ENCODE data around the gene SHISA6. TPM values are rescaled to one million over a fixed set of nuclear protein-coding genes. Genes with fewer than 3 reads are reported as not detected.

SHISA6 gene
- total RNA-seq, 4 donors from 2014 or later: 0.14 to 4.2 (median 0.32) TPM; not detected in 1

- Histone ChIP-seq H3K9me3 (no peaks in the 10 kb centered on the region), H3K27me3 (no peaks in the 10 kb centered on the region), H3K27ac (no peak overlapping the region), H3K4me1 (no peaks in the 10 kb centered on the region), H3K36me3 (no peaks in the 10 kb centered on the region), H3K4me3 (no peak overlapping the region)
- intact Hi-C loops (cut with DNase I; ENCODE audit: low total_unique reads): no loop called here
- in situ Hi-C loops (cut with MboI; ENCODE audit: low pct_ligation_motif_present in 1 of 4, low pct_unique_long_range_greater_than_20kb in 1 of 4, low sequenced_read_pairs in 3 of 4): no loop called here
- no peak for TF ChIP-seq POLR2A (IDR thresholded peaks at IDR 0.05)
- TF ChIP-seq CTCF (IDR thresholded peaks at IDR 0.05): no peak
- no peak for TF ChIP-seq EP300 (IDR thresholded peaks at IDR 0.05; ENCODE audit: low read depth)
- no peak for TF ChIP-seq POLR2AphosphoS5 (IDR thresholded peaks at IDR 0.05)
- DNase-seq: no peak
- WGBS, 2 donors (ENCODE audit: low coverage in 1 of 2): 42 to 46% methylated on average over 6 to 15 of the region's 15 CpGs
Measured at GRCh38 chr17:11278186-11278991, 37.4 kb downstream of the SHISA6 start.

- no peak overlapping the region for H3K27ac ChIP-seq
- in situ Hi-C loops (cut with MboI; ENCODE audit: low pct_ligation_motif_present in 1 of 4, low pct_unique_long_range_greater_than_20kb in 1 of 4, low sequenced_read_pairs in 3 of 4): no loop called here
Measured at GRCh38 chr17:11278992-11279270, 37.9 kb downstream of the SHISA6 start.

DNA sequence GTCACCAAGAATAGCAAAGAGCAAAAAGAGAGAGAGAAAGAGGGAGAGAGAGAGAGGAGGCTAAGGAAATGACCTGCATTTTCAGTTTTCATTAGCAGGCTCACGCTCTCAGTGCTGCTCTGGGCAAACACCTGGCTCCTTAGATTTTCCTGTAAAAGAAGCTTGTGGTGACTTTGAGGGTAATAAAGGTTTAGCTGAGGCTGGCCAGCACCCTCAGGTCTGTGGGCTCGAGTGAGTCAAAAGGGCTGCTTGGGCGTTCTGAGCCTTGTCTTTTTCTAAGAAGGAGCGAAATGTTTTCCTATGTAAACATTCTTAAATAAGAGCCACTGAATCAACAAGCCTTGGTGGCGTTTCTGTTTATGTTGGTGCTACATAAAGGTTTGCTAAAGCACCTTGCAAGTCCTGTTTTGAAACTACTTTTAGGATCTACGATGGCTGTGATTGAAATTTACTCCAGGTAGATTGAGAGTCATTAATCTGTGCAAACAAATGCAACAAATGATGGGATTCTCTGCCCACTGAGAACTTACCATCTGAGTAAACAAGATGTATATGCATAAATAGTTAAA is 38.8 kb downstream of the SHISA6 start:
- Histone ChIP-seq H3K9me3 (no peaks in the 10 kb centered on the region), H3K4me1 (no peaks in the 10 kb centered on the region), H3K4me3 (no peak overlapping the region), H3K36me3 (no peaks in the 10 kb centered on the region), H3K27me3 (no peaks in the 10 kb centered on the region), H3K27ac (no peak overlapping the region)
- WGBS, 2 donors (ENCODE audit: low coverage in 1 of 2): 46 to 54% methylated on average over 6 of the region's 6 CpGs
- in situ Hi-C loops (cut with MboI; ENCODE audit: low pct_ligation_motif_present in 1 of 4, low pct_unique_long_range_greater_than_20kb in 1 of 4, low sequenced_read_pairs in 3 of 4) (no loop called here), intact Hi-C loops (cut with DNase I; ENCODE audit: low total_unique reads) (no loop called here)
- TF ChIP-seq EP300 (IDR thresholded peaks at IDR 0.05; ENCODE audit: low read depth) (no peak), POLR2AphosphoS5 (IDR thresholded peaks at IDR 0.05) (no peak), CTCF (IDR thresholded peaks at IDR 0.05) (no peak)
- no peak for DNase-seq

More at GRCh38 chr17:11278992-11279270, 37.9 kb downstream of the SHISA6 start:
- Histone ChIP-seq H3K4me3 (no peak overlapping the region), H3K9me3 (no peaks in the 10 kb centered on the region), H3K4me1 (no peaks in the 10 kb centered on the region), H3K36me3 (no peaks in the 10 kb centered on the region), H3K27me3 (no peaks in the 10 kb centered on the region)
- intact Hi-C loops (cut with DNase I; ENCODE audit: low total_unique reads): no loop called here
- WGBS, 2 donors (ENCODE audit: low coverage in 1 of 2): 47% methylated on average over 3 of the region's 3 CpGs; no CpG with 5 or more reads in 1 of the 2 donors
- no peak for DNase-seq
- TF ChIP-seq CTCF (IDR thresholded peaks at IDR 0.05) (no peak), POLR2A (IDR thresholded peaks at IDR 0.05) (no peak), POLR2AphosphoS5 (IDR thresholded peaks at IDR 0.05) (no peak), EP300 (IDR thresholded peaks at IDR 0.05; ENCODE audit: low read depth) (no peak)

DNA sequence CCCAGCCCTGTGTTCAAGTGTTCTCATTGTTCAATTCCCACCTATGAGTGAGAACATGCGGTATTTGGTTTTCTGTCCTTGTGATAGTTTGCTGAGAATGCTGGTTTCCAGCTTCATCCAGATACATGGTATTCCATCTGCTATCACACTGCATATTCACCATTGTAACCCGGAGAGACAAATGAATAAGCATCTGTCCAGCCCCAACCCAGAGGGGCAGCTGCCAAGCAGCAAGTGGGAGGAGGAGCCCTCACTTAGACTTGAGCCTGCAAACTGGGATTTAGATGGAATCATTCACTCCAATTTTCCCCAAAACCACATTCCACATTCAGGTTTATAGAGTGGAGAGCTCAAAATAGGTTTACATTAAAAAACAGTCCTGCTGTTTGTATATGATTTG is 41.6 kb downstream of the SHISA6 start:
- in situ Hi-C loops (cut with MboI; ENCODE audit: low pct_ligation_motif_present in 1 of 4, low pct_unique_long_range_greater_than_20kb in 1 of 4, low sequenced_read_pairs in 3 of 4) (no loop called here), intact Hi-C loops (cut with DNase I; ENCODE audit: low total_unique reads) (no loop called here)
- Histone ChIP-seq H3K4me1 (no peaks in the 10 kb centered on the region), H3K36me3 (no peaks in the 10 kb centered on the region), H3K27me3 (no peaks in the 10 kb centered on the region), H3K9me3 (no peaks in the 10 kb centered on the region), H3K4me3 (no peak overlapping the region), H3K27ac (no peak overlapping the region)
- WGBS, 2 donors (ENCODE audit: low coverage in 1 of 2): 83 to 96% methylated on average over 1 to 2 of the region's 2 CpGs
- TF ChIP-seq POLR2AphosphoS5 (IDR thresholded peaks at IDR 0.05): no peak
- DNase-seq: no peak

Measured in transverse colon (tissue), 4 donors.